SU-DHL-6 (cell line): Measurements from ENCODE around the gene PDIK1L.

ENCODE experiments used
- H2AFZ ChIP-seq: fragments of 200-600 bp; sonication (generic); 2 replicates; pipeline ENCODE4 v1.6.1; 2014; ENCODE audit warnings: low read depth, mild to moderate bottlenecking, moderate library complexity, mixed read lengths, antibody characterized with exemption, low read length; ENCODE audit not compliant: severe bottlenecking
- H3F3A ChIP-seq: fragments of 200-600 bp; shearing (Covaris generic); 2 replicates; pipeline ENCODE4 v1.6.0; 2016; ENCODE audit warnings: antibody characterized with exemption, mild to moderate bottlenecking; ENCODE audit not compliant: insufficient read depth
- H3K27ac ChIP-seq: fragments of 200-600 bp; sonication (generic); 2 replicates; pipeline ENCODE4 v1.5.1; 2016; ENCODE audit warnings: low read depth, mild to moderate bottlenecking, low read length, moderate library complexity, mixed read lengths
- H3K27me3 ChIP-seq: fragments of 200-600 bp; sonication (generic), shearing (Covaris generic); 2 replicates; pipeline ENCODE4 v1.6.0; 2014; ENCODE audit warnings: mild to moderate bottlenecking, low read length
- H3K36me3 ChIP-seq: fragments of 200-600 bp; sonication (generic); 2 replicates; pipeline ENCODE4 v1.6.1; 2014; ENCODE audit warnings: mild to moderate bottlenecking, low read length, mixed read lengths
- H3K4me2 ChIP-seq: fragments of 300-600, 200-600 bp; shearing (Covaris generic), sonication (generic); 2 replicates; pipeline ENCODE4 v1.6.0; 2014; ENCODE audit warnings: low read length, low read depth, mild to moderate bottlenecking; ENCODE audit not compliant: poor library complexity, severe bottlenecking
- H3K4me3 ChIP-seq: fragments of 200-600 bp; sonication (generic); 2 replicates; pipeline ENCODE4 v1.5.1; 2014; ENCODE audit warnings: antibody characterized with exemption, low read length, mild to moderate bottlenecking, mixed read lengths; ENCODE audit not compliant: insufficient read depth, poor library complexity, severe bottlenecking
- H3K79me2 ChIP-seq: fragments of 200-600 bp; sonication (generic); 2 replicates; pipeline ENCODE4 v1.6.1; 2014; ENCODE audit warnings: mild to moderate bottlenecking, low read length, moderate library complexity; ENCODE audit not compliant: insufficient read depth
- H3K9ac ChIP-seq: fragments of 200-600 bp; sonication (generic); 2 replicates; pipeline ENCODE4 v1.7.0; 2014; ENCODE audit warnings: mild to moderate bottlenecking, low read length
- H3K9me2 ChIP-seq: fragments of 200-600 bp; sonication (generic); replicated peaks from 2 replicates; pipeline ENCODE4 v1.6.1; 2014; ENCODE audit warnings: low read length; ENCODE audit not compliant: insufficient read depth
- H3K9me3 ChIP-seq: fragments of 200-600 bp; sonication (generic); 2 replicates; pipeline ENCODE4 v1.6.1; 2014; ENCODE audit warnings: low read length, mixed read lengths; ENCODE audit not compliant: insufficient read depth
- H4K20me1 ChIP-seq: fragments of 200-600 bp; sonication (generic); 2 replicates; pipeline ENCODE4 v1.6.1; 2014; ENCODE audit warnings: low read depth, mild to moderate bottlenecking, antibody characterized with exemption, low read length, moderate library complexity, mixed read lengths
- EZH2phosphoT487 ChIP-seq: fragments of 200-600 bp; sonication (generic), shearing (Covaris generic); conservative IDR thresholded peaks from 2 replicates; pipeline ENCODE4 v1.6.1; 2018; ENCODE audit warnings: mild to moderate bottlenecking, antibody characterized with exemption, low read length, moderate library complexity, mixed read lengths
- TF ChIP-seq, protein P1 (sequence below): fragments of 200-600 bp; sonication (generic); IDR thresholded peaks from one replicate; pipeline ENCODE4 v1.5.1; 2017; ENCODE audit warnings: antibody characterized with exemption, mild to moderate bottlenecking, low read length, moderate library complexity; ENCODE audit not compliant: insufficient read depth, poor library complexity, severe bottlenecking

The PDIK1L gene

DNA sequence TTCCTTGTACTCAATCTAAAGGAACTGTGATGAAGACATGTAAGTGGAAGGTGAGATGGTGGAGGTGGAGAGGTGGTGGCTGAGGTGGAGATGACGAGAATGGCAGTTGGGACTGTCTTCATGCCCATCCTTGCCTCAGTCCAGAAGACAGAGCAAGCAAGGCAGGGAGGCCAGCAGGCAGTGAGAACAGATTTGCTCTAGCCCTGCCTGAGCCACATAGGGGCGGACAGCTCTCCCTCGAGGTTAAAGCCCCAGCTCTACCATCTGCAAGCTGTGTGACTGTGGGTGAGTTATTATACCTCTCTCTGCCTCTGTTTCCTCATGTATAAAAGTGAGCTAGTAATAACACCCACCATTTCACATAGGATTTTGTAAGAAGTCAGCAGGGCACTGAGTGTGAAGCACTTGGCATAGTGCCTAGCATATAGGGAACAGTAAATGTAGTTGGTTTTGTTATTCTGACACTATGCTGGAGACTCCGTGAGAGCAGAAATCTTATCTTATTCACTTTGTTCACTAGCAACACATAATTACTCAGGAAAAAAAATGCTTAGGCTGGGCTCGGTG lies 42.4 kb downstream of the PDIK1L start:
- Histone ChIP-seq H4K20me1 (no peaks in the 10 kb centered on the region), H3F3A (no peaks in the 10 kb centered on the region), H3K4me2 (no peak overlapping the region), H3K9ac (no peak overlapping the region), H3K9me2 (no peaks in the 10 kb centered on the region), H3K36me3 (no peaks in the 10 kb centered on the region), H3K9me3 (no peaks in the 10 kb centered on the region), H2AFZ (no peak overlapping the region), H3K4me3 (no peak overlapping the region), H3K27me3 (no peaks in the 10 kb centered on the region), H3K27ac (no peak overlapping the region), H3K79me2 (no peaks in the 10 kb centered on the region)
- TF ChIP-seq EZH2phosphoT487, result no peak
- TF ChIP-seq, protein P1, sequence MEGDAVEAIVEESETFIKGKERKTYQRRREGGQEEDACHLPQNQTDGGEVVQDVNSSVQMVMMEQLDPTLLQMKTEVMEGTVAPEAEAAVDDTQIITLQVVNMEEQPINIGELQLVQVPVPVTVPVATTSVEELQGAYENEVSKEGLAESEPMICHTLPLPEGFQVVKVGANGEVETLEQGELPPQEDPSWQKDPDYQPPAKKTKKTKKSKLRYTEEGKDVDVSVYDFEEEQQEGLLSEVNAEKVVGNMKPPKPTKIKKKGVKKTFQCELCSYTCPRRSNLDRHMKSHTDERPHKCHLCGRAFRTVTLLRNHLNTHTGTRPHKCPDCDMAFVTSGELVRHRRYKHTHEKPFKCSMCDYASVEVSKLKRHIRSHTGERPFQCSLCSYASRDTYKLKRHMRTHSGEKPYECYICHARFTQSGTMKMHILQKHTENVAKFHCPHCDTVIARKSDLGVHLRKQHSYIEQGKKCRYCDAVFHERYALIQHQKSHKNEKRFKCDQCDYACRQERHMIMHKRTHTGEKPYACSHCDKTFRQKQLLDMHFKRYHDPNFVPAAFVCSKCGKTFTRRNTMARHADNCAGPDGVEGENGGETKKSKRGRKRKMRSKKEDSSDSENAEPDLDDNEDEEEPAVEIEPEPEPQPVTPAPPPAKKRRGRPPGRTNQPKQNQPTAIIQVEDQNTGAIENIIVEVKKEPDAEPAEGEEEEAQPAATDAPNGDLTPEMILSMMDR, result no peak

DNA sequence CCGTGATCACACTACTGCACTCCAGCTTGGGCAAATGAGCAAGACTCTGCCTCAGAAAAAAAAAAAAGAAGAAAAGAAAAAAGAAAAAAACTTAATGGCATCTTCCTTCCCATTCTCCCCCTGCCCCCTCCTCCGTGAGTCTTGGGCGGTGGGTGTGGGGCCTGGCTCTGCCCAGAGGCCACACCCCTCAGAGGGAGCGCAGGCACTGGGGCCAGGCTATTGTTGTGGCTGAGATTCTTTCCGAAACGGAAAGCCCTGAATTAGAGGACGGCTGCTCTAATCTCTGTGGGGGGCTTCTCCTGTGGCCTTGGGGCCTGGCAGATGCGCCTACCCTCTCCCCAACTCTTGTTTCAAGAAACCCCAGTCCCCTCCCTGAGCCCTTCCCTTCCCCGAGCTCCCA lies 43.1 kb downstream of the PDIK1L start:
- H3F3A ChIP-seq, result no peaks in the 10 kb centered on the region
- H3K9ac ChIP-seq, result no peak overlapping the region
- H3K9me2 ChIP-seq, result no peaks in the 10 kb centered on the region
- no peak overlapping the region for H3K4me2 ChIP-seq
- no peak overlapping the region for H2AFZ ChIP-seq
- no peaks in the 10 kb centered on the region for H3K27me3 ChIP-seq
- no peaks in the 10 kb centered on the region for H3K36me3 ChIP-seq
- H3K9me3 ChIP-seq, result no peaks in the 10 kb centered on the region
- no peak overlapping the region for H3K4me3 ChIP-seq
- H3K27ac ChIP-seq, result no peak overlapping the region
- TF ChIP-seq, protein P1, result no peak
- no peak for TF ChIP-seq EZH2phosphoT487
- no peaks in the 10 kb centered on the region for H4K20me1 ChIP-seq
- H3K79me2 ChIP-seq, result no peaks in the 10 kb centered on the region

DNA sequence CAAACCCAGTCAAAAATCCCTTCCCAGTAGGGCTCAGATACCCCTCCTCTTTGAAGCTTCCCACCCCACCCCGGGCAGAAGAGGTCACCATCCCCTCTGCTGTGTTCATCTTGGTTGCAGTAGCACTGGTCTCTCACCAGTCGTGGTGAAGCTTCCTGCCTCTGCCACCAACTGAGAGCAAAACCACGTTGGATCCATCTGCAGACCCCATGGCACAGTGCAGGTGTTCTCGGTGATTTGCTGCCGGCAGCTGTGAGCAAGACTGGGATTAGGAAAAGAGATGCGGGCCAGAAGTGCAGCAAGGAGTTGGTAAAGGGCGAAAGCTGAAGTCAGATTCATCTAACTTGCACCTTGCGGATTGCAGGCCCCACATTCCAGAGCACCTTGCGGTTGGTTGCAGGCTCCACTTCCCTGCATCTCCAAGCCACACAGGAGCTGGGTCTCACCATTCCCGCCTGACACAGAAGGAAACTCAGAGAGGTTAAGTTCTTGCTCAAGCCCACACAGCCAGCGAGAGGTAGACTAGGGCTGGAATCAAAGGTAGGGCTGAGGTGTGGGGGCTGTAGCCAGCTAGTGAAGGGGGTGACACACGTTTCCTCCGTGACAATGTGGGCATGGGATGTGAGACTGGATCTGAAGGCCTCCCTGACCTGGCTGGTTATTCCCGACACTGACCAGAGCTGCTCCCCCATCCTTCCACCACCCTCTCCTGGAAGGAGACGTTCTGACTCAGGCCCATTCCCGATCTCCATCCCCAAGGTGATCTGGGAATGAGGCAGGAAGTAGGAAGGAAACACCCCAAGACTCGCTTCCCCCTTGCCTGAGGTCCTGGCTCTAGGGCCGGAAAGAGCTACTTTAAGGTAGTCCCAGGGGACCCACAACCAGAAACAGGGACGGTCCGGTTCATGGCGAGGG lies 44.0 kb downstream of the PDIK1L start:
- Histone ChIP-seq H2AFZ (no peak overlapping the region), H3K4me2 (no peak overlapping the region), H3K9me3 (no peaks in the 10 kb centered on the region), H3K27ac (no peak overlapping the region), H4K20me1 (no peaks in the 10 kb centered on the region), H3K79me2 (no peaks in the 10 kb centered on the region), H3K4me3 (no peak overlapping the region), H3K36me3 (no peaks in the 10 kb centered on the region), H3F3A (no peaks in the 10 kb centered on the region), H3K27me3 (no peaks in the 10 kb centered on the region), H3K9me2 (no peaks in the 10 kb centered on the region), H3K9ac (no peak overlapping the region)
- no peak for TF ChIP-seq EZH2phosphoT487
- TF ChIP-seq, protein P1, result no peak
